NCI-H1694 (cell line): Measurements from ENCODE around the gene TPP2.
A peak's percentile ranks its signal among the peaks of the same experiment; 100 is the strongest.

ENCODE experiments used
- DNase-seq: peaks from one replicate; lab custom pipeline; 2025; lab: John Stamatoyannopoulos, UW

TPP2 gene

DNA sequence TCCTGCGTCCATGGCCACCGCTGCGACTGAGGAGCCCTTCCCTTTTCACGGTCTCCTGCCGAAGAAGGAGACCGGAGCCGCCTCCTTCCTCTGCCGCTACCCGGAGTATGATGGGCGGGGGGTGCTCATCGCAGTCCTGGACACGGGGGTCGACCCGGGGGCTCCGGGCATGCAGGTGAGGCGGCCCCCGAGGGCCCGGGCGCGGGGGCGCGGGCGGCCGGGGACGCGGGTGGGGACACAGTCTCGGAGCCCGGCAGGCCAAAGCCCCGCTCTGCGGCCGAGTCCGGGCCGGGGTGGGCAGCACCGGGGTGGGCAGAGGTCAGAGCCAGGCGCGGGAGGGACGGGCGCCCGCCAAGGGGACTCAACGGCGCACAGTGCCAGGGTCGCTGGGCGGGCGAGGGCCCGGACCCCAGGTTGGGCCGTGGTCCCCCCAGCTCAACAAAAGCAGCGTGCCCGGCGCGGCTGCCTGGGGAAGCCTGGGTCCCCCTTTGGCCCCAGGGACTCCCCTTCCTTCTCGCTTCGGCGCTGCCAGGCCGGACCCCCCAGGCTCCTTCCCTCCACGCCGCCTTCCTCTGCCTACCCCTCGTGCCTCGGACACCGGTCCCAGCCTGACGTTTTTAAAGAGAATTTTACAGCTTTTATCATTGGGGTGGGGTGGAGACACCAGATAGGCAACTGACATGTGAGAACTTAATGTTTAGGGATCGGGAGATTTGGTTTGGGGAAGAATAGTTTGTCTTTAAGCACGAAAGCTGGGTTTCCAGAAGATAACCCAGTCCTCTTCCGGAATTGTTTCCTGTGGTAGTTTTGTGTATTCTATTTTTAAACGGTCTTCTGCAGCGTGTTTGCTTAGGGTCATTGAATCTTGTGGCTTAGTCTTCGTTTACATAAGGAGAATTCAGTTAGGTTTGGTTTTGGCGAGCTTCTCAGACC is 509 bp downstream of the TPP2 start:
- no peak for DNase-seq

DNA sequence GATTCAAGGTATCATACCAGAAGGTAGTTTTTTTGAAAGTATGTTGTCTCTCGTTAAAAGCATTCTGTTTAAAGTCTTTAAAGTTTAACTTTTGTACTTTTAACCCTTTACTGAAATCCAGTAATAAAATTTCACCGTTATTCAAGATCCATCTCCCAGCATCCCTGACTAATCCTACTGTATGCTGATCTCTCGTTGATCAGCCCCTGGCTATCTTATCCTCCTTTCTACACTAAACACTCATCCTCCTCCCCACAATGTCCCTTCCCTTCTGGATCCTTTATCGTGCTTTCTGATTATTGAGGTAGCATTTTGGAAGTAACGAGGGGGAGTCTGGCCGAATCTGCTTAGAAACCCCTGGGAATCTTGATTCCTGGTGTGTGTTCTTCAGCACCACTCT is 1.3 kb downstream of the TPP2 start:
- DNase-seq: no peak

- DNase-seq: no peak
Measured at GRCh38 chr13:102599426-102600012, 2.7 kb downstream of the TPP2 start.

GRCh38 chr13:102606537-102607309 is 9.9 kb downstream of the TPP2 start:
- DNase-seq: no peak

- no peak for DNase-seq
Measured at GRCh38 chr13:102608974-102609373, 12.2 kb downstream of the TPP2 start.

- no peak for DNase-seq
Measured at GRCh38 chr13:102609696-102610095, 12.9 kb downstream of the TPP2 start.

DNA sequence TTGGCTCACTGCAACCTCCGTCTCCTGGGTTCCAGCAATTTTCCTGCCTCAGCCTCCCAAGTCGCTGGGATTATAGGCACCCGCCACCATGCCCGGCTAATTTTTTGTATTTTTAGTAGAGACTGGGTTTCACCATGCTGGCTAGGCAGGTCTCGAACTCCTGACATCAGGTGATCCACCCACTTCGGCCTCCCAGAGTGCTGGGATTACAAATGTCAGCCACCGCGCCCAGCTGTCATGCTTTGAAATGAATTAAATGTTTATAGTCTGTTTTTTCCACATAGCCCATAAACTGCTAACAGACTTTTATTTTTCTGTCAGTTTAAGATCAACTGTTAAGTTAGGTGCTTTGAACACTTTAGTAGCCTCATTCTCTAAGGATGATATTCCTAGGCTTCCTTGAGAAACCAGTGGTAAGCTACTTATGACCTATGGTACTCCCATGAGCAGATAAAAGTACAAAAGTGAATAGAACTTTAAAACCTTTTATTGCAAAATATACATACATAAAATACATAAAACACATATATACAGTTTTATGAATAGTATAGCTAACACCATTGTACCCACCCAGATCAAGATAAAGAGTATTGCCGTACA is 13.6 kb downstream of the TPP2 start:
- no peak for DNase-seq

- no peak for DNase-seq
Measured at GRCh38 chr13:102617697-102618350, 21.0 kb downstream of the TPP2 start.

GRCh38 chr13:102620516-102620915 is 23.7 kb downstream of the TPP2 start:
- peak; percentile 80 for DNase-seq

GRCh38 chr13:102626928-102627327 is 30.1 kb downstream of the TPP2 start:
- no peak for DNase-seq

- DNase-seq: no peak
Measured at GRCh38 chr13:102628559-102628958, 31.8 kb downstream of the TPP2 start.

GRCh38 chr13:102631198-102631597 is 34.4 kb downstream of the TPP2 start:
- no peak for DNase-seq

- DNase-seq: no peak
Measured at GRCh38 chr13:102638741-102639140, 42.0 kb downstream of the TPP2 start.

DNA sequence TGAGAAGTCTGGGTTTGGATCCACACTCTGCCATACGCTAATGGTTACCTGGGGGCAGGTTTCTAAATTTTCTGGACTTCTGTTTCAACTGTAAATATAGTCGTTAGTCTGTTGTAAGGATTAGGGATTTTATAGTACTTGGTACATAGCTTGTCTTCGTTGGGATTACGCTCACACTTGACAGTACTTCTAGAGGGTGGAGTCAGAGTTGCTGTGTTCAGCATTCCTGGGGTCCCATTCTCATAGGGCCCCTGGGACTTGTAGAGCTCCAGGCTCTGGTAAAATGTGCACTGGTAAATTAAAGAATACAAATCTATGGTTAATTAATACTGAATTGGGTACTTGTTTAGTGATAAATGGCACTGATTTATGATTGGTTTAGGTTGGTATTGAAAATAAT is 45.2 kb downstream of the TPP2 start:
- DNase-seq: no peak

- peak; percentile 78 for DNase-seq
Measured at GRCh38 chr13:102642475-102642874, 45.7 kb downstream of the TPP2 start.

DNA sequence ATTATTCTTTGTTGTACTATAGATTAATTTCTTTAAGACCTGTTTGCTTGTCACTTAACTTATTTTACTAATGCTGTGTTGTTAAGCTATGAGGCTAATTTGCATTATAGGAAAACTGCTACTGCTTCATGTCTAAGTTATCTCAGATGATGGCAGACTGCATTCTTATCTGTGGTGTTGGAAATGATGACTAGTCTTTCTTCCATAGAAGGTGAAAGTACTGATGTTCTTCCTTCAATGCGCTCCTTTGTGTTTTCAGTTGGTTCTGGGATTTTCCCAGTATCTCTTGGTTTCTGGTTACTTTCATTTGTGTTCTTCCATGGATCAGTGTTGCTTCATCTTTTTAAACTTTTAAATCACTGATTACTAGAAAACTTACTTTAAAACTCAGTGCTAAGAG is 46.9 kb downstream of the TPP2 start:
- DNase-seq: no peak

DNA sequence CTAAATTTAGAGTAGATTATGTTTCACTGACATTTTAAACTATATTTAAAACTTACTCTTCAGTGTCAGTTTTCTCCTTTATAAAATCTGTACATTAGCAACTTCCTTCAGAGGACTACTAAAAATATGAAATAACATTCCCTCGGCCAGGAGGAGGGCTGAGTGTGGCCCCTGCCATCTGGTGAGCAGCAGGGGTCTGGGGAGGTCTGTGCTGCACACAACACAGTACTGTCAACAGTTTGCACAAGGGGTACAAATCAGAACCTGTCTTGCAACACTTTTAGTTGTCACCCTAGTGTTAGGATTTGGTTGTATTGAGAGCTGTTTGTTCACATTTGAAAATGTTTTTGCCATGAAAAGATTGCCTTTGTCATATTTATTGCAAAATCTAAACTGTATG is 48.9 kb downstream of the TPP2 start:
- peak; percentile 32 for DNase-seq

DNA sequence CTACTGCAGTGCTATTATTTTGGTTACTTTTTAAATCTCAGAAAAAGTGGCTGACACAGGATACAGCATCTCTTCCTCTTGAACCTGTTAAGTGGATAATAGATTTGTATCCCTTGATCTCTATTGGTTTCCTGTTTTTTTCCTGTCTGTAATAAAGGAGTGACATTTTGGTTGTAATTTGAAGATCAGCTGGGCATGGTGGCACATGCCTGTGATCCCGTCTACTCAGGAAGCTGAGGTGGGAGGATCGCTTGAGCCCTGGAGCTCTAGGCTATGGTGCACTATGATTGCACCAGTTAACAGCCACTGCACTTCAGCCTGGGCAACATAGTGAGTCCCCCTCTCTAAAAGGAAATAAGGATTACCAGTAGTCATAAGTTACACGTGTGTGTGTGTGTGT is 51.3 kb downstream of the TPP2 start:
- no peak for DNase-seq

GRCh38 chr13:102650444-102650843 is 53.7 kb downstream of the TPP2 start:
- DNase-seq: no peak

- DNase-seq: no peak
Measured at GRCh38 chr13:102651392-102651791, 54.6 kb downstream of the TPP2 start.

GRCh38 chr13:102651892-102652291 is 55.1 kb downstream of the TPP2 start:
- no peak for DNase-seq

DNA sequence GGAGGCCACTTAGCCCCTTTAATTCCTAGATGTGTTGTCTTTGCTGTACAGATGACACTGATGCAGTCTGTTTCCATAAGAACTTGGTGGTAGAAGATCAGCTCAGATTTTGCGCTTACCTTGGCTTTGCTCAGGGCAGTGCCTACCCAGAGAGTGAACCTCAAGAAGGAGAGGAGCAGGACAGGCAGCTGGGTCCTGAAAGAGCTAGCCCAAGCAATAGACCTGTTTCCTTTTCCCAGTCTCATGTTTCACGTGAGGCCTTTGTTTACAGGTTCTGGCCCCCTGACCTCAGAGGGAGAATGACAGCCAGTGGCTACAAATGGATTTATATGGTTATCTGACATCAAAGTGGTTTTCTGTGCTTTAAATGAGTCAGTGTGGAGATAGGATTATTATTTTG is 58.0 kb downstream of the TPP2 start:
- DNase-seq: no peak
